GM12878 (cell line): ENCODE results near the gene PHLPP1. TPM values are rescaled to one million over a fixed set of nuclear protein-coding genes. Genes with fewer than 3 reads are reported as not detected.

Source experiments
- ATAC-seq: fragments of 200-7000 bp; cut with Tn5 transposase; 3 replicates; pipeline ENCODE4 v1.9.1; 2020; ENCODE audit warnings: mild to moderate bottlenecking, moderate library complexity
- BruUV-seq: library from RNA; stranded (reverse); fragments of 400-500 nt; replicated peaks from 2 replicates; lab custom pipeline; 2021; lab: Mats Ljungman, UMichigan
- CTCF ChIA-PET: fragments of 300-600 bp; sonication (Branson Sonifier 250); formaldehyde crosslinking; extraction: SDS; loops from one replicate; lab custom pipeline; 2021; ENCODE audit warnings: inconsistent platforms; lab: Yijun Ruan, JAX
- POLR2A ChIA-PET: fragments of 350-600 bp; formaldehyde crosslinking; extraction: SDS; loops from one replicate; lab custom pipeline; 2021; ENCODE audit warnings: inconsistent platforms; lab: Charles Lee
- RAD21 ChIA-PET: fragments of 300-600 bp; sonication (Branson Sonifier 250); formaldehyde crosslinking; loops from one replicate; lab custom pipeline; 2023; ENCODE audit warnings: antibody characterized with exemption; ENCODE audit not compliant: unreplicated experiment; lab: Charles Lee
- SMC1A ChIA-PET: fragments of 300-600 bp; sonication (Branson Sonifier 250); formaldehyde crosslinking; loops from one replicate; lab custom pipeline; 2023; ENCODE audit not compliant: unreplicated experiment, uncharacterized antibody; lab: Charles Lee
- DNase-seq: peaks from one replicate; pipeline ENCODE4 v3.0.0-alpha.2; 2011; ENCODE audit warnings: low read depth, low spot score
- FAIRE-seq: peaks from 3 replicates; lab custom pipeline; 2011; peaks lifted over from hg19 to GRCh38; lab: Jason Lieb, UNC
- H2AFZ ChIP-seq: 2 replicates; pipeline ENCODE4 v1.6.0; 2011; ENCODE audit warnings: low read depth, low read length, control low read depth; ENCODE audit not compliant: control insufficient read depth
- H3K27ac ChIP-seq: 2 replicates; pipeline ENCODE4 v1.5.1; 2011; ENCODE audit warnings: control low read depth; ENCODE audit not compliant: control insufficient read depth, insufficient read depth
- H3K27me3 ChIP-seq, 2 experiments: replicated peaks in 1 of 2; 2 replicates each; pipeline versions ENCODE4 v1.6.0 to v1.6.1; 2011; ENCODE audit warnings: low read length in 1 of 2; ENCODE audit not compliant: control insufficient read depth in 2 of 2, insufficient read depth in 2 of 2
- H3K36me3 ChIP-seq, 2 experiments: 2 replicates each; pipeline ENCODE4 v1.5.1; 2011; ENCODE audit warnings: low read length in 1 of 2; ENCODE audit not compliant: control insufficient read depth in 2 of 2, insufficient read depth in 2 of 2
- H3K4me1 ChIP-seq: 2 replicates; pipeline ENCODE4 v1.6.1; 2011; ENCODE audit warnings: mild to moderate bottlenecking, low read length, moderate library complexity, mixed read lengths; ENCODE audit not compliant: control insufficient read depth, insufficient read depth
- H3K4me2 ChIP-seq: 2 replicates; pipeline ENCODE4 v1.6.0; 2011; ENCODE audit warnings: control low read depth; ENCODE audit not compliant: control insufficient read depth, insufficient read depth
- H3K4me3 ChIP-seq: fragments of 200-600 bp; sonication (generic); 2 replicates; pipeline ENCODE4 v1.5.1; 2016
- H3K79me2 ChIP-seq: 2 replicates; pipeline ENCODE4 v1.6.0; 2011; ENCODE audit warnings: low read length; ENCODE audit not compliant: control insufficient read depth, insufficient read depth
- H3K9ac ChIP-seq: 2 replicates; pipeline ENCODE4 v1.8.0; 2011; ENCODE audit warnings: low read length, control low read depth, mixed read lengths; ENCODE audit not compliant: control insufficient read depth, insufficient read depth
- H3K9me3 ChIP-seq: replicated peaks from 3 replicates; pipeline ENCODE4 v1.5.1; 2011; ENCODE audit warnings: mild to moderate bottlenecking, low read length; ENCODE audit not compliant: control insufficient read depth, insufficient read depth
- H4K20me1 ChIP-seq: 2 replicates; pipeline ENCODE4 v1.6.0; 2011; ENCODE audit not compliant: control insufficient read depth, insufficient read depth
- FOXM1 ChIP-seq: IDR thresholded peaks from 2 replicates; pipeline ENCODE4 v1.6.1; 2012; ENCODE audit warnings: low read depth, mild to moderate bottlenecking, inconsistent platforms, low read length, moderate library complexity
- GABPA ChIP-seq: IDR thresholded peaks from 2 replicates; pipeline ENCODE4 v1.6.1; 2014; ENCODE audit warnings: antibody characterized with exemption, low read depth, mild to moderate bottlenecking, inconsistent platforms
- JUNB ChIP-seq: IDR thresholded peaks from 2 replicates; pipeline ENCODE4 v1.6.1; 2016; ENCODE audit warnings: antibody characterized with exemption, mild to moderate bottlenecking
- KLF5 ChIP-seq: fragments of 450-650 bp; IDR thresholded peaks from 2 replicates; pipeline ENCODE4 v1.6.1; 2014; ENCODE audit warnings: mild to moderate bottlenecking; ENCODE audit not compliant: partially characterized antibody
- RUNX3 ChIP-seq: IDR thresholded peaks from 2 replicates; pipeline ENCODE4 v1.6.1; 2012; ENCODE audit warnings: low read length, inconsistent platforms
- SIX5 ChIP-seq: IDR thresholded peaks from 2 replicates; pipeline ENCODE4 v1.6.1; 2011; ENCODE audit warnings: mild to moderate bottlenecking, low read depth, low read length, moderate library complexity; ENCODE audit not compliant: severe bottlenecking
- TARDBP ChIP-seq: IDR thresholded peaks from 2 replicates; pipeline ENCODE4 v1.6.1; 2016; ENCODE audit warnings: borderline replicate concordance
- TCF3 ChIP-seq: IDR thresholded peaks from 2 replicates; pipeline ENCODE4 v1.6.1; 2012; ENCODE audit warnings: low read depth, mild to moderate bottlenecking, low read length, borderline replicate concordance; ENCODE audit not compliant: insufficient read depth
- ZNF622 ChIP-seq: fragments of 450-650 bp; IDR thresholded peaks from 2 replicates; pipeline ENCODE4 v1.6.1; 2017; ENCODE audit warnings: mild to moderate bottlenecking, inconsistent platforms
- WGBS: methylation state at CpG from one replicate; pipeline ENCODE4 v1.1.6; 2016; ENCODE audit warnings: low lambda C conversion rate; ENCODE audit not compliant: insufficient replicate concordance, insufficient coverage; ENCODE audit errors: missing lambda C conversion rate; 5-methylcytosine and 5-hydroxymethylcytosine counted together
- in situ Hi-C: fragments of 300-500 bp; cut with MboI; formaldehyde crosslinking; loops from 9 replicates; pipeline ENCODE4 v1.14.3; 2018; ENCODE audit warnings: mixed read lengths
- intact Hi-C: fragments of 100-400 bp; cut with micrococcal nuclease; formaldehyde crosslinking; loops from one replicate; pipeline ENCODE4 v1.14.2; 2022; ENCODE audit not compliant: unreplicated experiment
- polyA plus RNA-seq, 11 experiments: library from polyadenylated mRNA; depleted of rRNA in 4 of 11; unstranded in 6 of 11; stranded (reverse) in 5 of 11; fragments of >200 nt; fragmentation: Nextera tagmentation in 4 of 11; fragmentation: Illumina TruSeq in 1 of 11; extraction: Ambion mirVana in 4 of 11; extraction: Trizol in 1 of 11; gene quantifications; 1 replicate in 1 of 11; 2 replicates in 10 of 11; pipeline versions ENCODE4 v1.2.1 to v1.2.3, GENCODE V29; 2011 to 2016; ENCODE audit warnings: inconsistent platforms in 2 of 11, missing spikeins in 2 of 11, low read depth in 1 of 11
- total RNA-seq, 4 experiments: library from RNA; depleted of rRNA in 3 of 4; stranded (reverse); fragments of >200 nt in 3 of 4; fragmentation: Illumina TruSeq in 1 of 4; extraction: Trizol in 1 of 4; gene quantifications; 2 replicates each; pipeline versions ENCODE4 v1.2.1 to v1.2.3, GENCODE V29; 2013 to 2021
- TF ChIP-seq, protein P1 (sequence below): fragments of 450-650 bp; IDR thresholded peaks from 2 replicates; pipeline ENCODE4 v1.6.1; 2017; ENCODE audit warnings: mild to moderate bottlenecking, moderate library complexity
- TF ChIP-seq, protein P2 (sequence below): fragments of 450-650 bp; IDR thresholded peaks from 2 replicates; pipeline ENCODE4 v1.6.1; 2017; ENCODE audit warnings: mild to moderate bottlenecking, low read depth, inconsistent platforms; ENCODE audit not compliant: poor library complexity, severe bottlenecking

The PHLPP1 gene
- total and polyA plus RNA-seq, 10 of the 15 experiments (the other 5 are each of a cell fraction or from before 2014, with no cell fraction given): 0.42 to 7.0 (median 1.9) TPM

DNA sequence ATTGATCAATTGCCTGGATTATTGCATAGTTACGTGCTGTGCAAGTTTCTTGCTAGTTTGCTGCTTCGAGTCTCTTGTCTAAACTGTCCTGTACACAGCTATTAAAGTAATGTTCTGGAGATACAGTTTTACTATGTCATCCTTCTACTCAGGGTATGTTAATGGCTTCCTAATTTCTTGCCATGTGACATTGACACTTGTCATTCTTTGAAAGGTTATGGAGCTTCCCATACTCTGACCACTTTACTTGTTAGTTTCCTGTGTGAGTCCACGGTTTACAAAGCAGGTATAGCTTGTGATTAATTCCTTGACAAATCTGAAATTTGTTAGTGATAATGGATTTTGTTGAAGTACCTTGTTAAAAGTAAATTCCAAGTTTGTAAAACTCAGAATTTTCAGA is 80.5 kb downstream of the PHLPP1 start (continued):
- TF ChIP-seq JUNB (no peak), TARDBP (no peak)

DNA sequence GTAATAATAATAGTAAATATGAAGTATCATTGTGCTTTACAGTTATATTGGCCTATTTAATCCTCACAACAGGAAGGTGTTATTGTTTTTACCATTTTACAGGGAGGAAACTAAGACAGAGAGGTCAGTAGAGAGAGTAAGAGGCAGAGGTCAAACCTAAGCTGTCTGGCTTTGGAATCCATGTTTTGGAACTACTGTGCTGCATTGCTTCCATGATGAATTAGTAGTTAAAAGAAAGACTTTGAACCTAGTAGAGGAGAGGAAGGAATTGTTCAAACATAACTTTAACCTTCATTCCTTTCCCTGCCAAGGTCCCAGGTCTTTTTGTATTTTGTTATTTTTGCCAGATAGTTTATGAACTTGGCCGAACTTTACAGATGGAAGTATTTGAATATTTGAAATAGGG is 80.9 kb downstream of the PHLPP1 start:
- in situ Hi-C loops (no loop called here), intact Hi-C loops (no loop called here)
- Histone ChIP-seq H4K20me1 (no peaks in the 10 kb centered on the region), H3K4me3 (no peak overlapping the region), H3K4me1 (no peaks in the 10 kb centered on the region), H3K27me3 (no peaks in the 10 kb centered on the region), H2AFZ (no peak overlapping the region), H3K36me3 (no peaks in the 10 kb centered on the region), H3K9ac (no peak overlapping the region), H3K4me2 (no peak overlapping the region), H3K79me2 (no peaks in the 10 kb centered on the region), H3K9me3 (no peaks in the 10 kb centered on the region), H3K27ac (no peak overlapping the region)
- CTCF ChIA-PET: interaction anchor here (1.0 to 1.9 kb wide), 2 partner anchors 13 to 81 kb away, joined by 3 to 5 read pairs; partner anchors contain the start of gene PHLPP1
- POLR2A ChIA-PET: no interaction called here
- SMC1A ChIA-PET: interaction anchor here (1.0 kb wide), 1 partner anchor 76 kb away, joined by 3 read pairs; no protein-coding TSS in a partner anchor
- RAD21 ChIA-PET: no interaction called here
- TF ChIP-seq KLF5: no peak
- TF ChIP-seq, protein P1, sequence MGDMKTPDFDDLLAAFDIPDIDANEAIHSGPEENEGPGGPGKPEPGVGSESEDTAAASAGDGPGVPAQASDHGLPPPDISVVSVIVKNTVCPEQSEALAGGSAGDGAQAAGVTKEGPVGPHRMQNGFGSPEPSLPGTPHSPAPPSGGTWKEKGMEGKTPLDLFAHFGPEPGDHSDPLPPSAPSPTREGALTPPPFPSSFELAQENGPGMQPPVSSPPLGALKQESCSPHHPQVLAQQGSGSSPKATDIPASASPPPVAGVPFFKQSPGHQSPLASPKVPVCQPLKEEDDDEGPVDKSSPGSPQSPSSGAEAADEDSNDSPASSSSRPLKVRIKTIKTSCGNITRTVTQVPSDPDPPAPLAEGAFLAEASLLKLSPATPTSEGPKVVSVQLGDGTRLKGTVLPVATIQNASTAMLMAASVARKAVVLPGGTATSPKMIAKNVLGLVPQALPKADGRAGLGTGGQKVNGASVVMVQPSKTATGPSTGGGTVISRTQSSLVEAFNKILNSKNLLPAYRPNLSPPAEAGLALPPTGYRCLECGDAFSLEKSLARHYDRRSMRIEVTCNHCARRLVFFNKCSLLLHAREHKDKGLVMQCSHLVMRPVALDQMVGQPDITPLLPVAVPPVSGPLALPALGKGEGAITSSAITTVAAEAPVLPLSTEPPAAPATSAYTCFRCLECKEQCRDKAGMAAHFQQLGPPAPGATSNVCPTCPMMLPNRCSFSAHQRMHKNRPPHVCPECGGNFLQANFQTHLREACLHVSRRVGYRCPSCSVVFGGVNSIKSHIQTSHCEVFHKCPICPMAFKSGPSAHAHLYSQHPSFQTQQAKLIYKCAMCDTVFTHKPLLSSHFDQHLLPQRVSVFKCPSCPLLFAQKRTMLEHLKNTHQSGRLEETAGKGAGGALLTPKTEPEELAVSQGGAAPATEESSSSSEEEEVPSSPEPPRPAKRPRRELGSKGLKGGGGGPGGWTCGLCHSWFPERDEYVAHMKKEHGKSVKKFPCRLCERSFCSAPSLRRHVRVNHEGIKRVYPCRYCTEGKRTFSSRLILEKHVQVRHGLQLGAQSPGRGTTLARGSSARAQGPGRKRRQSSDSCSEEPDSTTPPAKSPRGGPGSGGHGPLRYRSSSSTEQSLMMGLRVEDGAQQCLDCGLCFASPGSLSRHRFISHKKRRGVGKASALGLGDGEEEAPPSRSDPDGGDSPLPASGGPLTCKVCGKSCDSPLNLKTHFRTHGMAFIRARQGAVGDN: no peak
- TF ChIP-seq FOXM1: no peak
- TF ChIP-seq SIX5: no peak
- no peak for TF ChIP-seq GABPA
- TF ChIP-seq ZNF622: no peak
- TF ChIP-seq RUNX3: no peak
- no peak for TF ChIP-seq TARDBP
- TF ChIP-seq, protein P2, sequence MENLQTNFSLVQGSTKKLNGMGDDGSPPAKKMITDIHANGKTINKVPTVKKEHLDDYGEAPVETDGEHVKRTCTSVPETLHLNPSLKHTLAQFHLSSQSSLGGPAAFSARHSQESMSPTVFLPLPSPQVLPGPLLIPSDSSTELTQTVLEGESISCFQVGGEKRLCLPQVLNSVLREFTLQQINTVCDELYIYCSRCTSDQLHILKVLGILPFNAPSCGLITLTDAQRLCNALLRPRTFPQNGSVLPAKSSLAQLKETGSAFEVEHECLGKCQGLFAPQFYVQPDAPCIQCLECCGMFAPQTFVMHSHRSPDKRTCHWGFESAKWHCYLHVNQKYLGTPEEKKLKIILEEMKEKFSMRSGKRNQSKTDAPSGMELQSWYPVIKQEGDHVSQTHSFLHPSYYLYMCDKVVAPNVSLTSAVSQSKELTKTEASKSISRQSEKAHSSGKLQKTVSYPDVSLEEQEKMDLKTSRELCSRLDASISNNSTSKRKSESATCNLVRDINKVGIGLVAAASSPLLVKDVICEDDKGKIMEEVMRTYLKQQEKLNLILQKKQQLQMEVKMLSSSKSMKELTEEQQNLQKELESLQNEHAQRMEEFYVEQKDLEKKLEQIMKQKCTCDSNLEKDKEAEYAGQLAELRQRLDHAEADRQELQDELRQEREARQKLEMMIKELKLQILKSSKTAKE: no peak
- no peak for TF ChIP-seq TCF3
- ATAC-seq (no peak), DNase-seq (no peak), FAIRE-seq (no peak)
- WGBS: 76% methylated on average over 1 of the region's 1 CpG
- BruUV-seq: no TSS peak
